ENCODE measurements around the gene SLC8A1.

SLC8A1 gene

DNA sequence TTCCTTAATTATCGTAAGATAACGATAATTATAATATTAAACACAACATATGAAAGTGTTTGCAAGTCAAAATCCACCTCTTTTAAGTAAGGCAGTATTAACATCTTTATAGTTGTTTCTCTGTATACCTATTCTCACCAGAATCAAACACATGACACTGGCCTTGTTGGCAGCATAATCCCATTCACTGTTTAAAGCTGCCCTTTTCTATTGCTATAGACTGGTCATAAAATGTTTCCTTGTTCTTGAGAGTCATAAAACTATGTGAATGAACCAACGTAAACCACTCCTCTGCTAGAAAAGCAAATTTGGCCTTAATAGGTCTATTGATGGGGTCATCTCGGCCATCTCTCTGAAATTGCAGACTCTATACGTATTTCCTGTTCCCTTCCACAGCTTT lies 293.1 kb downstream of the SLC8A1 start:
- TF ChIP-seq BACH2 (CRISPR knock-in tag; IDR thresholded peaks at IDR 0.05; ENCODE audit: borderline replicate concordance): no peak
- no peak for TF ChIP-seq PPARA (CRISPR knock-in tag; IDR thresholded peaks at IDR 0.05; ENCODE audit: borderline replicate concordance)
- no peak for TF ChIP-seq ARNTL (CRISPR knock-in tag; IDR thresholded peaks at IDR 0.05; ENCODE audit: borderline replicate concordance, low read depth)
- TF ChIP-seq TOX (CRISPR knock-in tag; IDR thresholded peaks at IDR 0.05; ENCODE audit: borderline replicate concordance): no peak
- TF ChIP-seq, protein P1, sequence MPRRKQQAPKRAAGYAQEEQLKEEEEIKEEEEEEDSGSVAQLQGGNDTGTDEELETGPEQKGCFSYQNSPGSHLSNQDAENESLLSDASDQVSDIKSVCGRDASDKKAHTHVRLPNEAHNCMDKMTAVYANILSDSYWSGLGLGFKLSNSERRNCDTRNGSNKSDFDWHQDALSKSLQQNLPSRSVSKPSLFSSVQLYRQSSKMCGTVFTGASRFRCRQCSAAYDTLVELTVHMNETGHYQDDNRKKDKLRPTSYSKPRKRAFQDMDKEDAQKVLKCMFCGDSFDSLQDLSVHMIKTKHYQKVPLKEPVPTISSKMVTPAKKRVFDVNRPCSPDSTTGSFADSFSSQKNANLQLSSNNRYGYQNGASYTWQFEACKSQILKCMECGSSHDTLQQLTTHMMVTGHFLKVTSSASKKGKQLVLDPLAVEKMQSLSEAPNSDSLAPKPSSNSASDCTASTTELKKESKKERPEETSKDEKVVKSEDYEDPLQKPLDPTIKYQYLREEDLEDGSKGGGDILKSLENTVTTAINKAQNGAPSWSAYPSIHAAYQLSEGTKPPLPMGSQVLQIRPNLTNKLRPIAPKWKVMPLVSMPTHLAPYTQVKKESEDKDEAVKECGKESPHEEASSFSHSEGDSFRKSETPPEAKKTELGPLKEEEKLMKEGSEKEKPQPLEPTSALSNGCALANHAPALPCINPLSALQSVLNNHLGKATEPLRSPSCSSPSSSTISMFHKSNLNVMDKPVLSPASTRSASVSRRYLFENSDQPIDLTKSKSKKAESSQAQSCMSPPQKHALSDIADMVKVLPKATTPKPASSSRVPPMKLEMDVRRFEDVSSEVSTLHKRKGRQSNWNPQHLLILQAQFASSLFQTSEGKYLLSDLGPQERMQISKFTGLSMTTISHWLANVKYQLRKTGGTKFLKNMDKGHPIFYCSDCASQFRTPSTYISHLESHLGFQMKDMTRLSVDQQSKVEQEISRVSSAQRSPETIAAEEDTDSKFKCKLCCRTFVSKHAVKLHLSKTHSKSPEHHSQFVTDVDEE (CRISPR knock-in tag; IDR thresholded peaks at IDR 0.05): no peak
- no peak for TF ChIP-seq GLIS3 (CRISPR knock-in tag; IDR thresholded peaks at IDR 0.05)
- TF ChIP-seq ISL1 (CRISPR knock-in tag; IDR thresholded peaks at IDR 0.05): no peak
- TF ChIP-seq ZNF8 (CRISPR knock-in tag; IDR thresholded peaks at IDR 0.05): no peak
- no peak for TF ChIP-seq ESRRG (CRISPR knock-in tag; IDR thresholded peaks at IDR 0.05)
- TF ChIP-seq ZNF565 (CRISPR knock-in tag; conservative IDR thresholded peaks at IDR 0.05; ENCODE audit: low read depth): no peak
- TF ChIP-seq ZC3H10 (CRISPR knock-in tag; IDR thresholded peaks at IDR 0.05): no peak
- TF ChIP-seq ZFP3 (CRISPR knock-in tag; IDR thresholded peaks at IDR 0.05): no peak
- TF ChIP-seq RARB (CRISPR knock-in tag; IDR thresholded peaks at IDR 0.05): no peak
- no peak for TF ChIP-seq SNAI2 (CRISPR knock-in tag; IDR thresholded peaks at IDR 0.05)
- TF ChIP-seq TCF4 (CRISPR knock-in tag; IDR thresholded peaks at IDR 0.05; ENCODE audit: borderline replicate concordance): no peak
- no peak for TF ChIP-seq CSDC2 (CRISPR knock-in tag; IDR thresholded peaks at IDR 0.05)
- TF ChIP-seq ZNF70 (CRISPR knock-in tag; IDR thresholded peaks at IDR 0.05): no peak
- no peak for TF ChIP-seq OSR1 (CRISPR knock-in tag; IDR thresholded peaks at IDR 0.05)
- ATAC-seq: no peak

DNA sequence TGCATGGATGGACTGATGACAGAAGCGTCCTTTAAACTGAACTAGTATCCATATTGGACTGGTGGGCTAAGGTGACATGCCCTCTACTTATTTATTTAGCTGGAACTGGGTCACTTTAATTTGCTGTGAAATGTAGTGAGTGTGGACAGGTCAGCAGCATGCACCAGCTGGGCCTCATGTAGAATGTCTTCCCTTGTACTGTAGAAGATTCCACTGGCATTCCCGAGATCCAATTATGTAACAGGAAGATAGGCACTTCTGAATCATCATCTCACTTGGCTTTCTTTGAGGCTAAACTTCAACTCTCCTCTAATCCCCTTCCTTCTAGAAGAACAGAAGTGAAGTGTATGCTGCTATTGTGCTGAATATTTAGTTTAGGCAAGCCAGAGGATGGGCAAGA lies 296.2 kb downstream of the SLC8A1 start:
- TF ChIP-seq, protein P1 (CRISPR knock-in tag; IDR thresholded peaks at IDR 0.05): no peak
- TF ChIP-seq ZFP3 (CRISPR knock-in tag; IDR thresholded peaks at IDR 0.05): no peak
- TF ChIP-seq SNAI2 (CRISPR knock-in tag; IDR thresholded peaks at IDR 0.05): no peak
- TF ChIP-seq, protein P2, sequence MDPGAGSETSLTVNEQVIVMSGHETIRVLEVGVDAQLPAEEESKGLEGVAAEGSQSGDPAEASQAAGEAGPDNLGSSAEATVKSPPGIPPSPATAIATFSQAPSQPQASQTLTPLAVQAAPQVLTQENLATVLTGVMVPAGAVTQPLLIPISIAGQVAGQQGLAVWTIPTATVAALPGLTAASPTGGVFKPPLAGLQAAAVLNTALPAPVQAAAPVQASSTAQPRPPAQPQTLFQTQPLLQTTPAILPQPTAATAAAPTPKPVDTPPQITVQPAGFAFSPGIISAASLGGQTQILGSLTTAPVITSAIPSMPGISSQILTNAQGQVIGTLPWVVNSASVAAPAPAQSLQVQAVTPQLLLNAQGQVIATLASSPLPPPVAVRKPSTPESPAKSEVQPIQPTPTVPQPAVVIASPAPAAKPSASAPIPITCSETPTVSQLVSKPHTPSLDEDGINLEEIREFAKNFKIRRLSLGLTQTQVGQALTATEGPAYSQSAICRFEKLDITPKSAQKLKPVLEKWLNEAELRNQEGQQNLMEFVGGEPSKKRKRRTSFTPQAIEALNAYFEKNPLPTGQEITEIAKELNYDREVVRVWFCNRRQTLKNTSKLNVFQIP (CRISPR knock-in tag; IDR thresholded peaks at IDR 0.05; ENCODE audit: borderline replicate concordance, low read depth): no peak
- no peak for TF ChIP-seq ZFP30 (CRISPR knock-in tag; IDR thresholded peaks at IDR 0.05)
- no peak for TF ChIP-seq ZNF565 (CRISPR knock-in tag; conservative IDR thresholded peaks at IDR 0.05; ENCODE audit: low read depth)
- TF ChIP-seq PPARA (CRISPR knock-in tag; IDR thresholded peaks at IDR 0.05; ENCODE audit: borderline replicate concordance): no peak
- no peak for TF ChIP-seq TCF4 (CRISPR knock-in tag; IDR thresholded peaks at IDR 0.05; ENCODE audit: borderline replicate concordance)
- TF ChIP-seq ZNF8 (CRISPR knock-in tag; IDR thresholded peaks at IDR 0.05): no peak
- no peak for TF ChIP-seq RARB (CRISPR knock-in tag; IDR thresholded peaks at IDR 0.05)
- no peak for TF ChIP-seq OSR1 (CRISPR knock-in tag; IDR thresholded peaks at IDR 0.05)
- TF ChIP-seq CSDC2 (CRISPR knock-in tag; IDR thresholded peaks at IDR 0.05): no peak
- no peak for TF ChIP-seq GLIS3 (CRISPR knock-in tag; IDR thresholded peaks at IDR 0.05)
- TF ChIP-seq ESRRG (CRISPR knock-in tag; IDR thresholded peaks at IDR 0.05): no peak
- TF ChIP-seq, protein P3, sequence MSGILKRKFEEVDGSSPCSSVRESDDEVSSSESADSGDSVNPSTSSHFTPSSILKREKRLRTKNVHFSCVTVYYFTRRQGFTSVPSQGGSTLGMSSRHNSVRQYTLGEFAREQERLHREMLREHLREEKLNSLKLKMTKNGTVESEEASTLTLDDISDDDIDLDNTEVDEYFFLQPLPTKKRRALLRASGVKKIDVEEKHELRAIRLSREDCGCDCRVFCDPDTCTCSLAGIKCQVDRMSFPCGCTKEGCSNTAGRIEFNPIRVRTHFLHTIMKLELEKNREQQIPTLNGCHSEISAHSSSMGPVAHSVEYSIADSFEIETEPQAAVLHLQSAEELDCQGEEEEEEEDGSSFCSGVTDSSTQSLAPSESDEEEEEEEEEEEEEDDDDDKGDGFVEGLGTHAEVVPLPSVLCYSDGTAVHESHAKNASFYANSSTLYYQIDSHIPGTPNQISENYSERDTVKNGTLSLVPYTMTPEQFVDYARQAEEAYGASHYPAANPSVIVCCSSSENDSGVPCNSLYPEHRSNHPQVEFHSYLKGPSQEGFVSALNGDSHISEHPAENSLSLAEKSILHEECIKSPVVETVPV (CRISPR knock-in tag; IDR thresholded peaks at IDR 0.05): no peak
- no peak for TF ChIP-seq ARNTL (CRISPR knock-in tag; IDR thresholded peaks at IDR 0.05; ENCODE audit: borderline replicate concordance, low read depth)
- TF ChIP-seq, protein P4, sequence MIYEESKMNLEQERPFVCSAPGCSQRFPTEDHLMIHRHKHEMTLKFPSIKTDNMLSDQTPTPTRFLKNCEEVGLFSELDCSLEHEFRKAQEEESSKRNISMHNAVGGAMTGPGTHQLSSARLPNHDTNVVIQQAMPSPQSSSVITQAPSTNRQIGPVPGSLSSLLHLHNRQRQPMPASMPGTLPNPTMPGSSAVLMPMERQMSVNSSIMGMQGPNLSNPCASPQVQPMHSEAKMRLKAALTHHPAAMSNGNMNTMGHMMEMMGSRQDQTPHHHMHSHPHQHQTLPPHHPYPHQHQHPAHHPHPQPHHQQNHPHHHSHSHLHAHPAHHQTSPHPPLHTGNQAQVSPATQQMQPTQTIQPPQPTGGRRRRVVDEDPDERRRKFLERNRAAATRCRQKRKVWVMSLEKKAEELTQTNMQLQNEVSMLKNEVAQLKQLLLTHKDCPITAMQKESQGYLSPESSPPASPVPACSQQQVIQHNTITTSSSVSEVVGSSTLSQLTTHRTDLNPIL (CRISPR knock-in tag; IDR thresholded peaks at IDR 0.05; ENCODE audit: low read depth): no peak
- TF ChIP-seq TOX (CRISPR knock-in tag; IDR thresholded peaks at IDR 0.05; ENCODE audit: borderline replicate concordance): no peak
- ATAC-seq: no peak

Data from SK-N-SH treated with all-trans-retinoic acid at 6 μM for 48 hours (cell line).